Measurements from ENCODE around the gene TUFT1.
A peak's percentile ranks its signal among the peaks of the same experiment; 100 is the strongest.
"Not testable (repeated sequence)": the region's sequence is repeated elsewhere in the genome, so short reads cannot be mapped to it uniquely, and the experiment has no call there.

TUFT1 gene

DNA sequence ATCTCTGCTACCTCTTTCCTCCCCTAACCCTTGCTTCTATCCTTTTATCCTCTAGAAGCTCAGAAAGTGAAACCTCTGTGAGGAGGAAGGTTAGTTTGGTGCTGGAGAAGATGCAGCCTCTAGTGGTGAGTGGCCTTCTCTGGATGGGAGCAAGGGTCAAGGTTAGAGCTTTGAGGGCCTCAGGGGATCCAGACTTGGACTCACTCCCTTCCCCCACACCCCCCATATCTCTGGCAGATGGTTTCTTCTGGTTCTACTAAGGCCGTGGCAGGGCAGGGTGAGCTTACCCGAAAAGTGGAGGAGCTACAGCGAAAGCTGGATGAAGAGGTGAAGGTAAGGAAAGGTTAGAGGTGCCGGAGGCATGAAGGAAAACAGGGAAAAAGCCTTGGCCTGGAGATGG is 19.8 kb upstream of the TUFT1 start:
- H3K4me3 ChIP-seq, result no peak overlapping the region
- no peaks in the 10 kb centered on the region for H3K27me3 ChIP-seq
- H3K4me1 ChIP-seq, result peaks cover 22% of the 10 kb centered on the region
- TF ChIP-seq Cebpa-rat (IDR thresholded peaks at IDR 0.05), result no peak
- no peak overlapping the region for H3K9ac ChIP-seq
- H3K27ac ChIP-seq, result no peak overlapping the region
- no peaks in the 10 kb centered on the region for H4K20me1 ChIP-seq
- H3K36me3 ChIP-seq, result no peaks in the 10 kb centered on the region; the same call in 1 of the 2 replicates
- H3K4me2 ChIP-seq, result no peak overlapping the region
- no peaks in the 10 kb centered on the region for H3K9me3 ChIP-seq

DNA sequence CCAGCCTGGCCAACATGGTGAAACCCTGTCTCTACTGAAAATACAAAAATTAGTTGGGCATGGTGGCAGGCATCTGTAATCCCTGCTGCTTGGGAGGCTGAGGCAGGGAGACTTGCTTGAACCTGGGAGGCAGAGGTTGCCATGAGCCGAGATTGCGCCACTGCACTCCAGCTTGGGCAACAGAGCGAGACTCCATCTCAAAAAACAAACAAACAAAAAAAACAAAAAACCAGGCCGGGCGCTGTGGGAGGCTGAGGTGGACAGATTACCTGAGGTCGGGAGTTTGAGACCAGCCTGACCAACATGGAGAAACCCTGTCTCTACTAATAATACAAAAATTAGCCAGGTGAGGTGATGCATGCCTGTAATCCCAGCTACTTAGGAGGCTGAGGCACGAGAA is 17.7 kb upstream of the TUFT1 start:
- H3K4me2 ChIP-seq, H4K20me1 ChIP-seq, H3K9ac ChIP-seq, H3K36me3 ChIP-seq, H3K27me3 ChIP-seq, H3K4me3 ChIP-seq, H3K9me3 ChIP-seq, H3K27ac ChIP-seq: not testable (repeated sequence)
- peaks cover 37% of the 10 kb centered on the region for H3K4me1 ChIP-seq

GRCh38 chr1:151523326-151523725 is 16.8 kb upstream of the TUFT1 start:
- no peak overlapping the region for H3K27ac ChIP-seq
- H3K4me3 ChIP-seq, result no peak overlapping the region
- no peaks in the 10 kb centered on the region for H4K20me1 ChIP-seq
- H3K36me3 ChIP-seq, result no peaks in the 10 kb centered on the region; the same call in 1 of the 2 replicates
- no peaks in the 10 kb centered on the region for H3K9me3 ChIP-seq
- H3K9ac ChIP-seq, result no peak overlapping the region
- H3K4me2 ChIP-seq, result no peak overlapping the region; the same call in 1 of the 2 replicates
- no peak for TF ChIP-seq Cebpa-rat (IDR thresholded peaks at IDR 0.05)
- H3K27me3 ChIP-seq, result no peaks in the 10 kb centered on the region
- H3K4me1 ChIP-seq, result peaks cover 37% of the 10 kb centered on the region

- H3K9me3 ChIP-seq, result no peaks in the 10 kb centered on the region
- no peak for TF ChIP-seq Cebpa-rat (IDR thresholded peaks at IDR 0.05)
- peak overlapping the region; percentile 79 for H3K4me2 ChIP-seq
- no peak overlapping the region for H3K27ac ChIP-seq
- H4K20me1 ChIP-seq, result no peaks in the 10 kb centered on the region
- peaks cover 2% of the 10 kb centered on the region; the same call in 1 of the 2 replicates for H3K36me3 ChIP-seq
- no peak overlapping the region for H3K9ac ChIP-seq
- no peaks in the 10 kb centered on the region for H3K27me3 ChIP-seq
- H3K4me1 ChIP-seq, result peaks cover 37% of the 10 kb centered on the region
- no peak overlapping the region for H3K4me3 ChIP-seq
These were observed 15.4 kb upstream of the TUFT1 start for GRCh38 chr1:151524736-151525135.

DNA sequence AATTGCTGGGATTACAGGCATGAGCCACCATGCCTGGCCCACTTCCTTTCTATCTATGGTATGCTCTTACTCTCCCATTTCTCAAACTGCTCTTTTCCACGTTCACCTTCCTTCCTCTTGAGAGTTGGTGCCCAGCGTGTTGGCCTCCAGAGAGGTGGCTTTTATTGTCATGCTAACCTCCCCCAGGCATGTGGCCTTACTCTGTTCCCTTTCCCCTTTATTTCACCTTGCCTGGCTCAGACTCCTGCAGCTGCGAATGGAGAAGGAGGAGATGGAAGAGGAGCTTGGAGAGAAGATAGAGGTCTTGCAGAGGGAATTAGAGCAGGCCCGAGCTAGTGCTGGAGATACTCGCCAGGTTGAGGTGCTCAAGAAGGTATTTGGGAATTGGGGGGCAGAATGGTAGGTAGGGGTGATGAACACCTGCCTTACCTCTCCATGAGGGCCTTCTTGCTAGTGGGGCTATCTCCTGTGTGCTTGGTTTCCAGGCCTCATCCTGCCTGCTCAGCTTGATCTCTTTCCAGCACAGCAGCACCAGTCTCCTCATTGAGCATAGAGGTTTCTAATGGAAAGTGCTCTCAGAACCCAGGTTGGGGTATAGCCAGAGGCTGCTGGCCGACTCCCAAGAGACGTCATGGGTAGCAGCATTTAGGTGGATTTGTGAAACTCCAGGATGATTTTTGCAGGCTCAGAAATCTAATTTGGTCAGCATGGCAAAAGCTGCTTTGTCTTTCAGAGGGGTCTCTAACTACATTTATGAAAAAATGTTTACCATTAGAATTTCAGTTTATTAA is 13.2 kb upstream of the TUFT1 start:
- H3K9me3 ChIP-seq, result no peaks in the 10 kb centered on the region
- TF ChIP-seq Cebpa-rat (IDR thresholded peaks at IDR 0.05), result no peak
- H3K4me3 ChIP-seq, result no peak overlapping the region
- H3K27ac ChIP-seq, result no peak overlapping the region
- no peaks in the 10 kb centered on the region for H4K20me1 ChIP-seq
- H3K36me3 ChIP-seq, result peaks cover 11% of the 10 kb centered on the region; the same call in 1 of the 2 replicates
- peaks cover 37% of the 10 kb centered on the region for H3K4me1 ChIP-seq
- no peaks in the 10 kb centered on the region for H3K27me3 ChIP-seq
- no peak overlapping the region for H3K9ac ChIP-seq
- H3K4me2 ChIP-seq, result no peak overlapping the region

GRCh38 chr1:151529211-151529702 is 10.9 kb upstream of the TUFT1 start:
- H3K27me3 ChIP-seq, result no peaks in the 10 kb centered on the region

DNA sequence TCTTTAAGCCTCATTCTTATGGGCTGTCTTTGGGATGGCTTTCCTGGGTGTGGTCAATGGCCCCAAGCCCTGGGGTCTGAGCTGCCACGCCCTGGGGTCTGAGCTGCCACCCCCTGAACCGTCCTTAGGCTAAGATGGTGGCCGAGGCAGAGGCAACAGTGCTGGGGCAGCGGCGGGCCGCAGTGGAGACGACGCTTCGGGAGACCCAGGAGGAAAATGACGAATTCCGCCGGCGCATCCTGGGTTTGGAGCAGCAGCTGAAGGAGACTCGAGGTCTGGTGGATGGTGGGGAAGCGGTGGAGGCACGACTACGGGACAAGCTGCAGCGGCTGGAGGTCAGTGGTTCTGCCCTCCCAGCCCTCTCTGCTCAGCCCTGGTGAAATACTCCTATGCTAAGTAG is 10.3 kb upstream of the TUFT1 start:
- no peak for TF ChIP-seq Cebpa-rat (IDR thresholded peaks at IDR 0.05)
- Histone ChIP-seq H3K4me2 (no peak overlapping the region), H4K20me1 (no peaks in the 10 kb centered on the region), H3K36me3 (peaks cover 11% of the 10 kb centered on the region; the same call in 1 of the 2 replicates), H3K9ac (no peak overlapping the region), H3K4me1 (peaks cover 38% of the 10 kb centered on the region), H3K27me3 (no peaks in the 10 kb centered on the region), H3K9me3 (no peaks in the 10 kb centered on the region), H3K27ac (no peak overlapping the region), H3K4me3 (no peak overlapping the region)

More at GRCh38 chr1:151529211-151529702, 10.9 kb upstream of the TUFT1 start:
- H4K20me1 ChIP-seq, result no peaks in the 10 kb centered on the region
- no peak overlapping the region for H3K4me3 ChIP-seq
- H3K36me3 ChIP-seq, result peaks cover 11% of the 10 kb centered on the region; the same call in 1 of the 2 replicates
- H3K27ac ChIP-seq, result no peak overlapping the region
- no peak for TF ChIP-seq Cebpa-rat (IDR thresholded peaks at IDR 0.05)
- H3K9me3 ChIP-seq, result no peaks in the 10 kb centered on the region
- peaks cover 38% of the 10 kb centered on the region for H3K4me1 ChIP-seq
- no peak overlapping the region for H3K4me2 ChIP-seq
- H3K9ac ChIP-seq, result no peak overlapping the region

- H4K20me1 ChIP-seq, result no peaks in the 10 kb centered on the region
- H3K9me3 ChIP-seq, result no peaks in the 10 kb centered on the region
- no peak overlapping the region for H3K4me3 ChIP-seq
- peaks cover 11% of the 10 kb centered on the region; the same call in 1 of the 2 replicates for H3K36me3 ChIP-seq
- TF ChIP-seq Cebpa-rat (IDR thresholded peaks at IDR 0.05), result no peak
- no peaks in the 10 kb centered on the region for H3K27me3 ChIP-seq
- H3K4me1 ChIP-seq, result peaks cover 33% of the 10 kb centered on the region
- H3K9ac ChIP-seq, result no peak overlapping the region
- no peak overlapping the region for H3K27ac ChIP-seq
- H3K4me2 ChIP-seq, result no peak overlapping the region
These were observed 9.6 kb upstream of the TUFT1 start for GRCh38 chr1:151530461-151530860.

- TF ChIP-seq Cebpa-rat (IDR thresholded peaks at IDR 0.05), result no peak
- Histone ChIP-seq H3K4me3 (no peak overlapping the region), H3K27me3 (no peaks in the 10 kb centered on the region), H3K4me2 (peak overlapping the region; percentile 75), H3K9me3 (no peaks in the 10 kb centered on the region), H3K9ac (no peak overlapping the region), H3K36me3 (peaks cover 21% of the 10 kb centered on the region), H4K20me1 (no peaks in the 10 kb centered on the region), H3K27ac (no peak overlapping the region), H3K4me1 (peaks cover 20% of the 10 kb centered on the region)
These were observed 6.2 kb upstream of the TUFT1 start for GRCh38 chr1:151533870-151534269.

DNA sequence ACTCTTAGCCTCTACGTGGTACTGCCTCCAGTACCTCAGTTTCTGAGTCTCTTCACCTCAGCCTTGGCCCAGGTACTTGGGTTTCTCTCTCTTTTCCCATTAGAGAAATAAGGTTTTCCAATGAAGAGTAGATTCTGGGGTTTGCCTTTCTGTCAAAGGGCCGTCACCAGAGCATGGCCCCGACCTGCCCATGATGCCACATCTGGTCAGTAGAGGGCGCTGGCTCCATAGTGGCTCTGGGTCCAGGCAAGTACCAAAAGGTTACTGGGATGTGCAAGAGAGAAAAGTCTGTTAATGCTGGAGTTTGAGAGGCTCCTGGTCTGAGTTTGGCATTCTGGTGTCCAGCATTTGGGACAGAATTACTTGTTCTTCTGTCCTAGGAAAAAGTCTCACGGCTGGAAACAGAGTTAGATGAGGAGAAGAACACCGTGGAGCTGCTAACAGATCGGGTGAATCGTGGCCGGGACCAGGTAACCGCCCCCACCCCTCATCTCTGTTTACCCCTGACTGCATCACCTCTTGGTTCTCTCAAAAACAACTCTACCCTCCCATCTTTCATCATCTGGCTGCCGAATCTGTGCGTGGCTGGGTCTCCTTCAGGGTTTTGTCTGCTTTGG is 5.3 kb upstream of the TUFT1 start:
- H3K9me3 ChIP-seq, result no peaks in the 10 kb centered on the region
- H4K20me1 ChIP-seq, result no peaks in the 10 kb centered on the region
- H3K36me3 ChIP-seq, result peaks cover 18% of the 10 kb centered on the region
- peaks cover 2% of the 10 kb centered on the region for H3K27me3 ChIP-seq
- H3K27ac ChIP-seq, result no peak overlapping the region
- peaks cover 25% of the 10 kb centered on the region for H3K4me1 ChIP-seq
- TF ChIP-seq Cebpa-rat (IDR thresholded peaks at IDR 0.05), result no peak
- H3K4me3 ChIP-seq, result no peak overlapping the region
- peak overlapping the region; percentile 75 for H3K4me2 ChIP-seq
- no peak overlapping the region for H3K9ac ChIP-seq

Data from BLaER1 (cell line).